HG03565 (cell line): ENCODE results near the gene C3orf49.

ENCODE experiments used
- ATAC-seq: cut with Tn5 transposase; IDR thresholded peaks from one replicate; pipeline ENCODE4 v1.9.1; 2021; ENCODE audit warnings: mild to moderate bottlenecking, moderate library complexity; ENCODE audit not compliant: unreplicated experiment

The C3orf49 gene

DNA sequence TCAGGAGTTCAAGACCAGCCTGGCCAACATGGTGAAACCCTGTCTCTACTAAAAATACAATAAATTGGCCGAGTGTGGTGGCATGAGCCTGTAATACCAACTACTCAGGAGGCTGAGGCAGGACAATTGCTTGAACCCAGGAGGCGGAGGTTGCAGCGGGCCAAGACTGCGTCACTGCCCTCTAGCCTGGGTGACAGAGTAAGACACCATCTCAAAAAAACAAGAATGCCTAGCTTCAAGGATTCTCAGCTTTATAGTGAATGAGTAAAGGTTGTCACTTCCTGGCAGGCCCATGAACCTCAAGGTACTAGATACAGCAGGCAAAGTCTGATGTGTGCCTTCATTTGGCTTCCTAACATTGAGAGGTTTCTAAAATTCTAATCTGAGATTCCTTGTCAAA lies 30.1 kb downstream of the C3orf49 start:
- ATAC-seq, result no peak

DNA sequence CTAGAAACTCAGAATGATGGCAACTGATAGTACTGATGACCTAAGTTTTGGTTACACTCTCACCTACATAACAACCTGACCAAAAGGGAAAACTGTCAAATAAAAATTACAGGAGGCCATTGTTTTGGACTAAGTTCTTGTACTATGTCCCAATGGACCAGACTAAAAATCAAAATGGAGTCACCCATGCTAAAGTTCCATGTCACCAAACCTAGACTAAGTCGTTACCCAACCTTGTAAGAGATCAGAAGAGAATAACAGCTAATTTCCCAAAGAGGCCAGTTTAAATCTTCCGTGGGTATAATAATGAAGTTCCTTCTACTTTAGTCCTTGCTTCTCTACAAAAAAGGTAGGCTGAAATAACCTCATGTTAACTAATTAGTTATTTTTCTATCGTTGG lies 32.2 kb downstream of the C3orf49 start:
- no peak for ATAC-seq

DNA sequence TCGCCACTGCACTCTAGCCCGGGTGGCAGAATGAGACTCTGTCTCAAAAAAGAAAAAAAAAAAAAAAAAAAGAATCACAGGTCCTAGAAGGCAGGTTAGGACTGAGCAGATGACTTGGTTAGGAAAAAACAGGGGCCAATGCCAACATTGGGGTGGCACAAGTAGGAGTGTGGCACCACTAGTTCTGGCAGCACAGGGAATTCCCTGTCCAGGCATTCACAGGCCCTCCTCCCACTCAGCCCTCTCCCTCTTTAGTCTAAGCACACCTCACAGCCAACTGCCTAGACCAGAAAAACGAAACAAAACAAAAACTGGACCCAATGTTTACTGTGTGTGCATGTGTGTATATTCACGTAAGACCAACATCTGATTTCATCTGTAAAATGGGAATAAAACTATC lies 34.0 kb downstream of the C3orf49 start:
- ATAC-seq, result no peak

DNA sequence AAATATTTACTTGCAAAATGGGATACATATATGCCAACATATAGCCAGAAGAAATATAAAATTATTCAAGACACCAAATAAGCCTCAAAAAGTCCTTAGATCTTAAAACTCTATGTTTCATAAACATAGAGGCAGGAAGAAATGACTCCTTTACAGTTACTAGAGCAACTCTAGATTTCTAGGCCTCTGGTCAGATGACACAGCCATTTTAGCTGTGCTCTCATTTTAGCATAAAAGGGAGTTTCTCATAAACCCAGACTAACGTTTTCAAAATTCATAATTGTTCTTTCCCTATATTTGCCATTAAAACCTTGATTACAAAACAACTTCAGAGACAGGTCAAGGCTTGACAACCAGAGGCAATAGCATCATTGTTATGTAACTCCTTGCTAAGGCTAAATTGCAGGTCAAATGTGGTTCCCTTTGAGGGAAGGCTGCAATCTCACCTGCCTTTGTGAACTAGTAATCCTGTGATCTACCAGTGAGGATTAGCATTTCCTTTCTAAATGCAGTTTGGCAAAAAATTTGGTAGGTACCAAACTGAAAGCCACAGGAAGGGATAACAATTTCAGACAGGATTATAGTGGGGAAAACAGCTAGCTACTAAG lies 36.3 kb downstream of the C3orf49 start:
- ATAC-seq, result no peak

DNA sequence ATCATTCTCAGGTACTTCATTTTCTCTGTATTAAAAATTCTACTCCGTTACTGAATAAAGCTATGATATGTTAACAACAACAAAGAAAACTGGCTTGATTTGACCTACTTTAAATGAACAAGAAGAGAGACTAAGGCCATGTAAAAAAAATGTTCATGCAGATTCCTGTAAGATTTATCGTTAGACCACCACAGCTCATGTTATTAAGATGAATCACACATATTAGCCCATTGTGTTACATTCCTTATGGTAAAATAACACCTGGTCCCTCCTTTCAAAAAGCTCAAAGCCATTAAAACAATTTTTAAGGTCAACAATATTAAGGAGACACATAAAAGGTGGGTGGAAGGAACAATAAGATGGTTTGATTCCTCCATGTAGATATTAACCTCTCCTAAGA lies 38.2 kb downstream of the C3orf49 start:
- no peak for ATAC-seq

DNA sequence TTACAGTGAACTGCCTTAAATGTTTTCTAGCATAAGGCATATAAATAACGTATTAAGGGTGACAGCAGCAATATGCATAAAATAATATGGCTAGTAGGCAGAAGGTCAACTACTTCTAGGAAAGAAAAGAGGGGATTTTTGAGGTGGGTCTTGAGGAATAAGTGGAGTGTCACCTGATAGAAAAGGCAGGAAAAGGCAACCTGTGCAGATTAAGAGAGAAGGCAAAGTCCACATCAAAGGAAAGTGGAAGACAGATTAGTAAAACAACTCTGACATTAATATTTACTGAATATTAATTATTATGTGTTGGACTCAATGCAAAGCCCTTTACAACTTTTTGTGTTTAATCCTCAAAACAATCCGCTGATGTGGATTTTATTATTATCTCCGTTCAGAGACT lies 41.7 kb downstream of the C3orf49 start:
- ATAC-seq, result no peak

DNA sequence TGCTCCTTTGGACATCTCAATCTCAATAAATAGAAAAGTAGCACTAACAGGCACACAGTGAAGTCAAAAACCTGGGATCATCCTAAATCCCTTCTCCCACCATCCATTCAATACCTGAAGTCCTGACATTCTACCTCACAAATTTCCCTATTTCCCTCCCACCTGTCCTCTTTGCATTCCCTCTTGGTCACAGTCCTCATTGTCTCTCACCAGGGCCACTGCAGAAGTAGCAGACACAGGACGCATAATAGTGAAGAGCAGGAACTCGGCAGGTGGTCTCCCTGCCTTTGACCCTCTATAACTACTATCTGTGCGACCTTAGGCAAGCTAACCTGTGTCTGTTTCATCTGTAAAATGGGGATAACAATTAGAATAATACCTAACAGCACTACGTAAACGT lies 42.2 kb downstream of the C3orf49 start:
- ATAC-seq, result no peak

DNA sequence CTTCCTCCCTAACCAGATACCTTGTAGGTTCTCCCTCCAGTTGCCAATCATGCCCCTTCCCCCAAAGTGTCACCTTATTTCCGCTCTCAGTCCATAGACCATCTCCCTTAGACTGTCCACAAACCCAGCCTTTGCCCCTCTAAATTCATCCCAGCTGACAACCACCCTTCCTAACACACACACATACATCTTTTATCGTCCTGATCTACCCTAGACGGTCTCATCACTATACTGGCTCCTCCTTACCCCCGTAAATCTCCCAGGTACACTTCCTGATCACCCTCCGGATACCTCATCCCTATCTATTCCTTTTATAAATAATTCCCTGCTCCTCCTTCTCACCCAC lies 43.7 kb downstream of the C3orf49 start:
- no peak for ATAC-seq

DNA sequence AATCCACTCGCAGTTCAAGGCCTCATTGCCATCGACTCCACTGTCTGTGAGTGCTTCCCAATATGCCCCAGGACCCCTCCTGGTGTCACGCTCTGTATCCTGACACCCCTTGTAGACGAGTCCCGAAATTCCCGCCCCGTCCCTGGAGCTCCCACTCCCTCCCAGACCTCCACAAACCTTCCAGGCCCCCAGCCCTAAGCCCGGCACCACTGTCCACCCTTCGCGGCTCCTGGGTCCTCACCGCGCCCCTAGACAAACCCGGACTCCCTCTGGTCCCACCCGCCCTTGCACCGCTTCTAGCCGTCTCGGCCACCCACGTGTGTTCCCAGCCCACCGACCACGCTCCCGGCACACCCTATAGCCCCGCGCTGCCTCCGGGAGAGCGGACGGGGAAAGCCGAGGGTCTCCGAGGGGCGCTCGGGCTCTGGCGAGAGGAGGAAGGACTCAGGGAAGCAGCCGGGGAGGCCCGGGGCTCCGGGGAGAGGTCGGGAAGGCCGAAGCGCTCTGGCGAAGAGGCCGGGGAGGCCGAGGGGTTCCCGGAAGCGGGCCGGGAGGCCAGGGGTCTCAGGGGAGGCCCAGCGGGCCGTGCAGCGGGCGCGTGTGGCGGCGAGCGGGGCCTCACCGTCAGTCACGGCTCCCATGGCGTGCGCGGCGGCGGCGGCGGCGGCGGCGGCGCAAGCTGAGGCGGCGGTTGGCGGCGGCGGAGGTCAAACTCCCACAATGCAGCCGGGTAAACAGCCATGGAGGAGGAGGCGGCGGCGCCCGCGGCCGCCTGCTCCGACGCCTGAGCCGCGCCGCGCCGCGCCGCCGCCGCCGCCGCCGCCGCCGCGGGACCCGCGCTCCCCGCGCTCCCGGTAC lies 44.3 kb downstream of the C3orf49 start, which contains the start of the genes ATXN7 and THOC7:
Gene ATXN7 (plus strand): TSS at position 718 of the 858 bp plus-strand sequence. CDS start 48,732 bp downstream, outside the sequence.
Gene THOC7 (minus strand): TSS at position 656 of the 858 bp plus-strand sequence. CDS start 15 bp downstream, at position 641.
- peak; percentile 49 for ATAC-seq

DNA sequence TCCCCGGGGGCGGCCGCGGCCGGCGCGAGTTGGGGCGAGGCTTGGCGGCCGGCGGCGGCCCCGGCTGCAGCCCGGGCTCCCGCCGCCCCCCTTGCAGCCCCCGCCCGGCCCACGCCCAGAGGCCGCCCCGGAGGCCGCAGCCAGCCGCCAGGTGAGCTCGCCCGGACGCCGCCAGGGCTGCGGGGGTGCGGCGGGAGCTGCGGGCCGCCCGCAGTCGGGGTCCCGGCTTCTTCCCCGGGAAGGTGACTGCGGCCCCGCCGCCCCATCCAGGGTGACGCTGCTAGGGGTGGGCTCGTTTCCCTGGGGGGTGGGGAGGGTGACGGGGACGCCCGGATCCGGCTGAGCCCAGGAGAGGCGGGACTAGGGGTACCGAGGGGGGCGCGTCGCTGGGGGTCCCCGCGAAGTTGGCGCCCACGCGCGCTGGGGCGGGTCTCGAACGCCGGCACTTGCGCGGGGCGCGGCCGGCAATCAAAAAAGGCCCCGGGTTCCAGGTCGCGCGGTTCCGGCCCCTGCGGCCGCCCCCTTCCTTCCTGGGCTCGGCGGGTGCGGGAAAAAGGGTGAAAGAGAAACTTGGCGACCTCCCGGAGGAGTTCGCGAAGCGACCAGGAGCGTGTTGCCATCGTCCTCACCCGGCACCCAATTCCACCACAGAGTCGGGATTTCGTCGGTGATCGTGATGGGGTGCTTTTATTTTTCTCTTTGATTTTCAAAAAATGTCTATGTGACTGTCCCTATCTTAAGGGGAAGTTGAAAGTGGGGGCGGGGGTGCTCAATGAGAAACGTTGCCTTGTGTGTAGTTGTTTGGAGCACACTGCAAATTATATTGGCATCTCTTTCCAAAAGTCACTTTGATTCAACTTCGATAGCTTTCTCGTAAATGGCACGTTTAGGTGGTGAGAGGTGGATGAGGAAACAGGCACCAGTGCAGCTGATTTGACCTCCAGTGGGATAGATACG lies 45.2 kb downstream of the C3orf49 start:
- ATAC-seq, result peak; percentile 28

DNA sequence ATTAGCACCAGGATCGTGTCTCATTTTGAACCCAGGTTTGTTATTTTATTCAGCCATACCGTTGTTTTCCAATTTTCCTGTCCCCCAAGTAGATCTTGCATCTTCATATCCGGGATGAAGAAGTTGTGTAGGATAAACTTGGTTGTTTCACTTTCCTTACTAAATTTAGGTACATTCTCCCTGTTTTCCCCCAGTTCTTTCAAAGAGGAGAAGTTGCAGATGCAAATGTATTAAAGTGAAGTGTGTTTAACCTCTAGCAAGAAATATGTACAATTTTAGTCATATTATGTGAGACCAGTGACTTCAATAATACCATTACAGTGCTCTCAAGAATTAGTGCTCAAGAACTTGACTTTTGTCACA lies 45.8 kb downstream of the C3orf49 start:
- no peak for ATAC-seq

DNA sequence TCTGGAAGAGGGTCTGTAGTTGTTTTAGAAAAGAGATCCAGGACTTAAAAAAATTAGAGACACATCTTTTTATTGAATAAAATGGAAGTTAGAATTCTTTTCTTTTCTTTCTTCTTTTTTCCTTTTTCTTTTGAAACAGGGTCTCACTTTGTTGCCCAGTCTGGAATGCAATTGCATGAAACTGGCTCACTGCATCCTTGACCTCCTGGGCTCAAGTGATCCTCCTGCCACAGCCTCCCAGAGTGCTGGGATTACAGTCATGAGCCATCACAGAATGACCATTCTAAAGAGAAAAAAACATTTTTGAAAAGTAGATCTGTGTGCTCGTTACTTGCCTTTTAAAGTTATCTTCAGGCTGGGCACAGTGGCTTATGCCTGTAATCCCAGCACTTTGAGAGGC lies 48.1 kb downstream of the C3orf49 start:
- ATAC-seq, result no peak

DNA sequence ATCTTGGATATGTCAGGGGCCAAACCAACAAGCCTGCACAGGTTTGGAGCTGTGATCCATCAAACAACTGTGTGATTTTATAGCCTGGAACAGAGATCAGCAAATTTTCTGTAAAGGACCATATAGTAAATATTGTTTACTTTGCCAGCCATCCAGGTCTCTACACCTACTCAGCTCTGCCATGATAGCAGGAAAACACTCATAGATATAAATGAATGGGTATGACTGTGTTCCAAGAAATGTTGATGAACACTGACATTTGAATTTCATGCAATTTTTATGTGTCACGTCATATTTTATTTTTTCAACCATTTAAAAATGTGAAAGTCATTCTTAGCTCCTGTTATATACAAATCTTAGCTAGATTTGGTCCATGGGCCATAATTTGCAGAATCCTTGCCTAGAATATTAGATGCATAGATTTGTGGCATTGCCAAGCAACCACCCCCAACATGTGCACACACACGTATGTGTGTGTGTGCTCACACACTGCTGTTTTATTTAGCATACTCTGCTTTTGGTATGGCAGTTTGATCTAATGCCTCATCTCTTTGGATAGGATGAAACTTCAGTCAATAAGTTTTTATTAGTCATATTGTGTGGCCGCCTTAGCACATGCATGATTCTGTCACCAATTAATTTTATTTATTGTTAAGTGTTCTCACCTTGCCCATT lies 51.0 kb downstream of the C3orf49 start:
- ATAC-seq, result no peak

DNA sequence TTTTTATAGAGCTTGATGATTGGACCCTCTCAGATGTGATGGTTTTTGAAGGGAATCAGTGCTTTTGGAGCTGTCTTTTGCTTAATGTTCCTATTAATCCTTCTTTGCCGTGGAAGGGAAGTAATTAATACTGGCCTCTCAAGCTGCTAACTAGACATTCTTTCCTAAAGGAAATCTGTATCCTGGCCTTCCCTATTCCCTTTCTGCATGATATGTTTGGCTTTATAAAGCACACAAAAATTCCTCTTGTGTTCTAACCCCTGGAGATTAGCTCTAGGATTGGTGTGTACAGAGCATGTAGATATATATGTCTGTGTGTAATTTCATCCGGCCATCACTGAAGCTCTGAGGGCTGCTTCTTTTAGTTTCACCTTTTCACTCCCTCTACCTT lies 51.5 kb downstream of the C3orf49 start:
- no peak for ATAC-seq

DNA sequence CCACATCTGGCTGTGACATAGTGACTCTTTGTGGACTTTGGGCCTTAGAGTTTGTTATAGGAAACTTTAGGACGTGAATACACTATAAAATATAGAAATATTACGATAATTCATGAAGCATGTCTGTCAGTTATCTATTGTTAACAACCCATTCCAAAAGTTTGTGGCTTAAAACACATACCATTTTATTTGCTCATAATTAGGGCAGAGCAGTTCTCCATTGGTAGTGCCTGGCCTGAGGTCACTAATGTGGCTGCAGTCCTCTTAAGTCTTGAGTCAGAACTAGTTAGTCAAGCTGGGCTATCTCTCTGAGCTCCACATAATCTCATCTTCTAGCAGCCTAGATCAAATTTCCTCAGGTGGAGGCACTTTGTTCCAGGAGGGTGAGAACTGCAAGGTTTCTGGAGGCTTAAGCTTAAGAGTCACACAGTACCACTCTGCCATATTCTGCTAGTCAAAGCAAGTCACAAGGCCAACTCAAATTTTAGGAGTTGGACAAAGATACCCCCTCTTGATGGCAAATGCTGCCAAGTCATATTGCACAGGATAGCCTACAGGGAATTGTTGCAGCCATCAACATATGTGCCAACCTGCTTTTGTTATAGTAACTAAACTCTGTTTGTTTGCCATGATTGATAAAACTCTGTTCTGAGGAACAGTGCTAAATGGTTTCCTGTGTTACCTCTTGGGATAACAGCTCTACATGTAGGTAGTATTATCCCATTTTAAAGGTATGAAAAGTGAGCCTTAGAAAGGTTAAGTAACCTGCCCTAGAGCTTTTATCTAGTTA lies 53.2 kb downstream of the C3orf49 start:
- no peak for ATAC-seq

DNA sequence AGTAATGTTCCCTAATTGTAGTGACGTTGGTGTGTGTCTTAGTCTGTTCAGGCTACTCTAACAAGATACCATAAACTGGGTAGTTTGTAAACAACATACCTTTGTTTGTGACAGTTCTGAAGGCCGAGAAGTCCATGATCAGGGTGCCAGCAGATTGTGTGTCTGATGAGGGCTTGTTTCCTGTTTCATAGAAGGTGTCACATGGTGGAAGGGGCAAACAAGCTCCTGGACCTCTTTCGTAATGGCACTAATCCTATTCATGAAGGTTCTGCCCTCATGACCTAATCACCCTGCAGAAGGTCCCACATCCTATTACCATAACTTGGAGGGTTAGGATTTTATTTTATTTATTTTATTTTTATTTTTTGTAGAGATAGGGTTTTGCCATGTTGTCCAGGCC lies 55.7 kb downstream of the C3orf49 start:
- no peak for ATAC-seq

DNA sequence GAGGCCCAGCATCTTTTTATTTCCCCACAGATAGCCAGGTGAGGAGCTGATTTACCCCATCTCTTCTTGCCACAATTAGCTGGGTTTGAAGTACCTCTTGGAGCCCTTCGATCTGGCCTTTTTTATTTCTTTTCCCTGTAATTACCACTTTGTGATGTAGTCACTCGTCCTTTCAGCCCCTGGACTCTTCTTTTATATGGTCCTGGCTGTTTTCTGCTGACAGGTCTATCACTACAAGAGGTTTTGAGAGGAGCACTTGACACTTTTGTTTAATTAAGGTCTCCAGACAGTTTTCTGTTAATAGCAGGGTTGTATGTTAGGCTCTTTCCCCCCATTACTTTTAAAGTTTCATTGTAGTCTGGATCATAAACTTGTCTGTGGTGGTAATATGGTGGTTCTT lies 56.4 kb downstream of the C3orf49 start:
- no peak for ATAC-seq

DNA sequence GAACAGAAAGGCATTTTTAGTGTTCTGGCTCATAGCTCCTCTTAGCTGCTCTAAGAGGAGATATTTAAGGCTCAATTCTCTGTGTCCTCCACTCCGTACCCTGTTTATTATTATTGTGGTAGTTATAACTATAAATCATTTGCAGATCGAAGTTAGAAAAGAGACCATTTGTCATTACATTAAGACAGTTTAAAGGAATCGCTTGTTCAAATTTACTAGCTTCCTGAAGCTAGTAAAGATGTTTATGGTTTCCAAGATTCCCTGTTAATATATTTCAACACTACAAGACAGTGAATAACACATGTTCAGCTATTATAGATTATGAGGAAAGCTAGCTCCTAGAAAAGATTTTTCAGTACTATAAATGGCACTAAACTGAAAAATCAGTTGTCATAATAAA lies 57.2 kb downstream of the C3orf49 start:
- ATAC-seq, result no peak

DNA sequence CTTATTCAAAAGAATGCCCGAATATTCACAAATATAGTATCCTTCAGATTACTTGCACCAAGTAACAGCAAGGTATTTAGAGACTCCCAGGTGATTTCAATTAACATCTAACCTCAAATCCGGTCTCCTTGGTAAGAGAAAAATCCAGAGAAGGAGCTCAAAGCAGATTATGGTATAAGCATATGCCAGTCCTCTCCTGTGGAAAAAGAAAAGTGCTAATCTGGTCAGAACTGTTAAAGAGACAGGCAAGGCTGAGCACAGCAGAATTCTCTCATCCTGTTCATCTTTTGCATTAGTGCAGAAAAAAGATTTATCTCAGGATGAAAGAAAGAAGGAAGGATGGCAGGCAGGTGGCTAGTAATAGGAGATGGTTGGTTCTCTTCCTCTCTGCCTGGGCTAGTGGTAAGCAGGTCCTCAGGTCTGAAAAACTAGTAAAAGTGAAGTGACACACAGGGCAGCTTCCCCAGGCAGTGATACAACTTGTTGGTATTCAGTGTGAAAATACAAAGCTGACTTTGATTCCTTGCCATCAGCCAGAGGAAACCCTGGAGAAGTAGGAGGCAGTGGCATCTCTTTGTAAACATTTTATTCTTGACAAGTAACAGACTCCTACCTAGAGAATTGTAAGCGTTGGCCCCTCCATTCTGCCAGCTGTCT lies 58.8 kb downstream of the C3orf49 start:
- ATAC-seq, result no peak
